DMS114 treated with DMSO at 0.1 percent for 48 hours (cell line): Measurements from ENCODE around the gene PDLIM5.

Experiments used
- DNase-seq: peaks from one replicate; lab custom pipeline; 2025; ENCODE audit not compliant: unreplicated experiment; lab: John Stamatoyannopoulos, UW

Gene PDLIM5

GRCh38 chr4:94426783-94427182 is 25.0 kb upstream of the PDLIM5 start:
- DNase-seq: no peak

DNA sequence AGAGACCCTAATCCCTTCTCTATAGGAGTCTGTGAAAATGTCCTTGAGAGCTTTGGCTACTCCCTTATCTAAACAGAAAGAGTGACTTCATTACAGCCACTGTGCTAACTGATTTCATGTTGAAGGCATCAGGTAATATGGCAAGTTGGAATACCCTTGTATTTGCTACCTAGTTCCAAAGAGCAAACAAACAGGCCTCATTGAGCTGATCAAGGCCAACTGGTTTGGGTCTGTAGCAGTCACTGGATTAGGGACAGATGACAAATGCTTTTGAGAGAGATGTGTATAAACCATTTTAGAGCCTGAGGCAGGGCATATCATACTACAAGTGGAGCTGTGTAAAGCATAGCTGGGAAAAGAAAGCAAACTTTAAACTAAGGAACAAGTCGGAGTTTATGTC is 22.9 kb upstream of the PDLIM5 start:
- no peak for DNase-seq

GRCh38 chr4:94430406-94430805 is 21.3 kb upstream of the PDLIM5 start:
- DNase-seq: no peak

DNA sequence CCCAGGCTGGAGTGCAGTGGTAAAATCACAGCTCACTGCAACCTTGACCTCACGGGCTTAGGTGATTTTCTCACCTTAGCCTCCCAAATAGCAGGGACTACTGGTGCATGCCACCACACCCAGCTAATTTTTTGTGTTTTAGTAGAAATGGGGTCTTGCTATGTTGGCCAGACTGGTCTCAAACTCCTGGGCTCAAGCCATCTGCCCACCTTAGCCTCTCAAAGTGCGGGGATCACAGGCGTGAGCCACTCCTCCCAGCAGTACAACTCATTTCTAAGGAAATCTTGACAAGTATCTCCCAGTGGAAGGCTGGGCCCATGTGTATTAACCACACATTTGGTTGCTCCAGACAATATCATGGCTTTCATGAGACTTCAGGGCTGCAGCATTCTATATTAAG is 20.4 kb upstream of the PDLIM5 start:
- DNase-seq: no peak

DNA sequence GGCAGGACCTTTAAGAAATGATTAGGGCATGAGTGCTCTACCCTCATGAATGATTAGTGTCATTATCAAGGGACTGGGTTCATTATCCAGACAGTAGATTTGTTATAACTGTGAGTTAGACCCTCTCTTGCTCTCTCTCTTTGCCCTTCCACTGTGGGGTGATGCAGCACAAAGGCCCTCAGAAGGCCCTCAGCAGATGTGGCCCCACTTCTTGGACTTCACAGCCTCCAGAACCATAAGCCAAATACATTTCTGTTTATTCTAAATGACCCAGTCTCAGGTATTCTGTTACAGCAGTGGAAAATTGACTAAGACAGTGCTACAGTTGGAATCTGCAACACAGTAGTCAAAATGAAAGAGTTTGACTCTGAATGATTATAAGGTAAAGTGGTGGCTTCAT is 17.2 kb upstream of the PDLIM5 start:
- no peak for DNase-seq

DNA sequence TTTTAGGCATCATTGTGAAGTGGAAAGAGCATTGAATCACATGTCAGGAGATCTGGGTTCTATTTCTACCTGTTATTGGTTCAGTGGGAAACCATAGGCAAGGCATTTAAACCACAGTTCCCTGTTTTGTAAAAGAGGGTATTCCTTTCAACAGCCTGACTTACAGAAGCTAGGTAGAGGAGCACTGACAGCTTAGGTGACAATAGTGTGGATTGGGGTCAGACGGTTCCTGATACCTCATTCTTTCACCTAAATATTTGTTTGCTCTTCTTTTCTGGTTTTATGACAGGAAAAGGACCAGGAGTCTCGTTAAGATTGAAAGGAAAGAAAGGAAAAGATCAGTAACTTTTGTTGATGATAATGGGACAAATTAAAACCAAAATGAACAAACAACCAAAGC is 15.9 kb upstream of the PDLIM5 start:
- no peak for DNase-seq

DNA sequence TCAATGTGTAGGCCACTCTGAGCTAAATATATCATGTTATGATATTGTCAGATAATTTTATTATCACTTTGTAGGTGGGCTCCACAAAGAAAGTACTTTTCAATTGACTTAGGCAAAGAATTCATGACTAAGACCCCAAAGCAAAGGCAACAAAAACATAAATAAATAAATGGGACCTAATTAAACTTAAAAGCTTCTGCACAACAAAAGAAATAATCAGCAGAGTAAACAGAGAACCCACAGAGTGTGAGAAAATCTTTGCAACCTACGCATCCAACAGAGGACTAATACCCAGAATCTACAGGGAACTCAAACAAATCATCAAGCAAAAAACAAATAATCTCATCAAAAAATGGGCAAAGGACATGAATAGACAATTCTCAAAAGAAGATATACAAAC is 15.2 kb upstream of the PDLIM5 start:
- no peak for DNase-seq

GRCh38 chr4:94439606-94440005 is 12.1 kb upstream of the PDLIM5 start:
- no peak for DNase-seq

GRCh38 chr4:94441838-94442237 is 9.9 kb upstream of the PDLIM5 start:
- DNase-seq: no peak

DNA sequence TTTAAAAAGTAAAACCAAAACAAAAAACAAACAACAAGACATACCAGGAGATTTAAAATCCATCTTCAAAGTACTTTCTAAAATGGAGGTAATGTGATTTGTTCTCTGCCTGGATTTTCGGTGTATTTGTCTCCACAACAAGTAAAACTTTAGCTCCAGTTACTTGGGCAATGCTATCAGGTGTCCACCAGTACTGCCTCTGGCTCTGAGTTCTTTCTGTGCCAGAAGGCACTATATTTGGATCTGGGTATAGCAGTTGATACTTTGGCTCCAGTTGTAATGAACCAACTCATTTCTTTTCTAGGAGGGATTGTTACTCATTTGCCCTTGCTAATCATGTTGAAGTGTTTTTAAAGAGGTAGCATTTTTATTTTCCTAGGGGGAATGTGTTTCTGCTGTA is 9.5 kb upstream of the PDLIM5 start:
- DNase-seq: no peak

- DNase-seq: no peak
These were observed 5.4 kb upstream of the PDLIM5 start for GRCh38 chr4:94446386-94446785.

DNA sequence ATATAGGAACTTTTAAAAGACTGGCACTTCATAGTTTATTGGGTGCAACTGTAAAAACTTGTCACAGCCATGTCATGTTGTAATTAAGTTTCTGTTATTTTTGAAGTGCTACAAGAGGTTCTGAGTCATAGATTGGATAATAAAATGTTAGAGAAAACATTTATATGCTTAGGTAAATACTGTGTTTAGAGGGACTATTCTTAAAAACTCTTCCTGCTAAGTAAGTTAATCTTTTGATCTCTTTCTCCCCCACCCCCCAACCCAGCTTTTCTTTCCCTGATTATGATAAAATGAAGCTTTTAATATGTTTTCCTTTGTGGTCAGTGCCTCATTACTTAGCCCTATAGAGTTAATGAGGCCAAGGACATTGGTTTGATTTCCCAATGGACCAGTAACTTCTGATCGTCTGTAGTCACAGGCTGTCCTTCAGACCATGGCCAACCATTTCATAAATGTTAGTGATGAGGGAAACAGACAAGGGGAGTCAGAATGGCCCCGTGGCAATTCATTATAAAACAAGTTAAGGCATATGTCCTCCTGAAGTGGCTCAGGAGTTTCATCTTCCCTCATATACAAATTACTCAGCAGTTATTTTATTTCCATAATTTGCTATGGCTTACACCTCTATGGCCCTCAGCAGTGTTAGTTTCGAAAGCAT is 3.9 kb upstream of the PDLIM5 start:
- DNase-seq: no peak

- no peak for DNase-seq
These were observed 2.8 kb upstream of the PDLIM5 start for GRCh38 chr4:94448815-94449375.

DNA sequence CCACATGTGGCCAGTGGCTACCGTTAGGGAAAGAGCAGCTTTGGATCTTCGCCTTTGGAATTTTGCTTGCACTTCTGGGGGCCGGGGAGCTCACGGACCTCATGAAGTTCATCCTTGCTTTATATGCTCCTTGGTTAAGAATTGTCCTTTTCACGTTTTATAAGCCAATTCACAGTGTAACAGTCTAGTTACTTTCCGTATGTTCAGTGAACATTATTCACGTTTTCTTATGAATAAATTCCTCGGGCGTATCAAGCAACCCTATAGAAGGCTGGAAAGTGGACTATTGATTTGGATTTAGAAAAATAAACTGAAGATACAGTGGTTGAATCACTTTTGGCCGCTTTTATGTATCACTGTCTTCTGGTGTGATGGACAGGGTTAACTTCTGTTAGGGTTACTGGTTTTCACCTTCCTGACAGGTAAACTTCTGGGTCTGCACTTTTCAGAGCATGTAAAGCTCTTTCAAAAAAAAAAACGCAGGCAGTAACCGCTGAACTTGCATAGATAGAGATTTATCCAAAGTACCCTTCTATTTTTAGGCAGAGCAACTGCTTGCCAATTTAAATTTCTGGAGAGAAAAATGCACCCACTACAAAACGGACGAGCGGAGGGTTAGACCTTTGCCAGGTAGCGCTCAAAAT is 569 bp upstream of the PDLIM5 start:
- no peak for DNase-seq

DNA sequence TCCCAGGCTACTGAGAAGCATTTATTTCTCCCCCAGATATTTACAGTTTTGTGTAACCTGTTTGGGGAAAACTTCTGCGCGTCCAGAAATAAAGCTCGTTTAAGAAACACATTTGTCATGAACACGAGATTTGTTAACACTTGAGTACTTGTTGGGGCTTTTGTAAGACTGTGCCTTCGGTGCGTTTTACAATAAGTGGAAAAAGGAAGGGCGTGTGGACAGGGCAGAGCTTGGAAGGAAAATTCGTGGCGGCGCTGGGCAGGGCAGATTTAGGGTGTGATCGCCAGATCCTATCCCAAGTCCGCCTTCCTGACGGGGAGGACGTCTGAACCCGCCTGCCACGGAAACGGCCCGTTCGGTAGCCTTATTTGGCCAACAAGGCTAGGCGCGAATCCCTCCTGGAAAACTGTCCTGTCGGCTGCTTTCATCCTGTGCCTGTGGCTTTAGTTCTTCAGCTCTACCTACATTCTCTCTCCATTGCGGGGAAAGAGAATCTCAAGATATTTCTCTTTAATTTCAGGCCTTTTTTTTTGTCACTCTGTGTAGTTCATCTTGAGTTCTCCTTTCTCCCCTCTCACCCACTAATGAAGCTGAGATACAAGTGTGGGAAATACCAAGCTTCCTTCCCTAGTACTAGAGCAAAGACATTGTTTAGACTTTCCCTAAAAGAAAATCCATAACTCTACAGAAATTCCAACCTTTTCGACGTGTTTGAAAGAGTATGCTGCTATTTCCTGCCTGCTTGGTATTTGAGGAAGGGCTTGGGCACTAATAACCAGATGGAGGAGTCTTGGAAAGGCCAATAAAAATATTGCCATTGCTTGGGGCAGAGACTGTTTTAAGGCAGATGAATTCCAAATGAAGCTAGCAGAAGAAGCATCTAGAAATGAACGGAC is 982 bp downstream of the PDLIM5 start:
- DNase-seq: no peak

GRCh38 chr4:94453391-94453963 is 1.7 kb downstream of the PDLIM5 start:
- DNase-seq: no peak

- DNase-seq: no peak
These were observed 2.7 kb downstream of the PDLIM5 start for GRCh38 chr4:94454405-94454804.

DNA sequence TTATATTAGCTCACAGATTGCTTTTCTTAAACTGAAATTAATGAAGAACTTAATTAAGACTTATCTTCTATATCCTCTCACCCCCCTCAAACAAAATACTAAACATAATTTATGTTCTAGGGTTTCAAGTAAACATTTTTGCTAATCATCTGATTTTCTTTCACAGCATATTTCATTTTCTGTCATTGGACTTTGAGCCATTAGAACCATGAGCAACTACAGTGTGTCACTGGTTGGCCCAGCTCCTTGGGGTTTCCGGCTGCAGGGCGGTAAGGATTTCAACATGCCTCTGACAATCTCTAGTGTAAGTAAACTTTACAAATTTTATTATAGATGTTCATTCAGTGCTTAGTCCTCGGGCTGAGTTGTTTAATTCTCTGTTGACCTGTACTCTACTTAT is 3.3 kb downstream of the PDLIM5 start:
- DNase-seq: no peak

GRCh38 chr4:94457692-94458106 is 6.0 kb downstream of the PDLIM5 start:
- no peak for DNase-seq

DNA sequence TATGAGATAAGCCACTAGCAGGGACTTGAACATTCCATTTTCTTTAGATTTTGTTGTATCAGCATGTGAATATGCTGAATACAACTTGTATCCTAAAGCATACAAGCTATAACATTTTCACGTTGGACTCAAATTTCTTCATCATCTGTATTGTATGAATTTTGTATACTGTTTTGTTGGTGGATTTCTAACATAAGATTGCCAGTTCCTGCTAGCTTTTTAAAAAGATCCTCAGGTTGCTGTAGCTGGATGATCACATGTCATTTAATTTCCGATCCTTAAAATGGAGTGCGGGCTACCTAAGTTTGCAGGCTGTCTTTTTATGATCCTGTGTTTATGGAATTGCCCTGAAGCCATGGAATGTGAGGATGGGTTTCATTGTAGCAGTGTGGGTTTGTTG is 6.9 kb downstream of the PDLIM5 start:
- no peak for DNase-seq

- DNase-seq: no peak
These were observed 7.9 kb downstream of the PDLIM5 start for GRCh38 chr4:94459462-94460161.
